Panc1 (cell line): ENCODE measurements around the gene OR10A2. TPM values are rescaled to one million over a fixed set of nuclear protein-coding genes. Genes with fewer than 3 reads are reported as not detected.

Source experiments
- ATAC-seq: fragments of 200-7000 bp; cut with Tn5 transposase; 2 replicates; pipeline ENCODE4 v1.9.1; 2020; ENCODE audit warnings: mild to moderate bottlenecking, moderate library complexity
- BruUV-seq: library from RNA; stranded (reverse); fragments of 400-500 nt; replicated peaks from 2 replicates; lab custom pipeline; 2021; lab: Mats Ljungman, UMichigan
- CTCF ChIA-PET: fragments of 300-600 bp; sonication (Branson Sonifier 250); formaldehyde crosslinking; loops from one replicate; lab custom pipeline; 2022; ENCODE audit warnings: antibody characterized with exemption; lab: Charles Lee
- POLR2A ChIA-PET: fragments of 300-600 bp; sonication (Branson Sonifier 250); formaldehyde crosslinking; loops from one replicate; lab custom pipeline; 2022; ENCODE audit warnings: antibody characterized with exemption; lab: Charles Lee
- DNase-seq: peaks from one replicate; pipeline ENCODE4 v3.0.0-alpha.2; 2010; ENCODE audit warnings: low read depth, low spot score
- H3K27ac ChIP-seq: 2 replicates; pipeline ENCODE4 v1.5.1; 2011; ENCODE audit warnings: mild to moderate bottlenecking, low read length, inconsistent platforms
- H3K27me3 ChIP-seq: fragments of 200-500 bp; sonication (Bioruptor generic); 2 replicates; pipeline ENCODE4 v1.6.0; 2014; ENCODE audit warnings: low read length, inconsistent platforms; ENCODE audit not compliant: control insufficient read depth, insufficient read depth
- H3K36me3 ChIP-seq: fragments of 200-500 bp; sonication (Bioruptor generic); 2 replicates; pipeline ENCODE4 v1.5.1; 2014; ENCODE audit warnings: inconsistent platforms, mild to moderate bottlenecking, low read length, moderate library complexity; ENCODE audit not compliant: control insufficient read depth, insufficient read depth
- H3K4me1 ChIP-seq: 2 replicates; pipeline ENCODE4 v1.5.1; 2011; ENCODE audit warnings: inconsistent platforms, mild to moderate bottlenecking, low read length, moderate library complexity; ENCODE audit not compliant: control insufficient read depth, insufficient read depth
- H3K4me3 ChIP-seq, 2 experiments: 2 replicates each; pipeline ENCODE4 v1.5.1; 2011 to 2012; ENCODE audit warnings: low read depth in 2 of 2, low read length in 2 of 2, mild to moderate bottlenecking in 2 of 2, inconsistent platforms in 1 of 2, moderate library complexity in 1 of 2
- H3K9me3 ChIP-seq: fragments of 200-500 bp; sonication (Bioruptor generic); 2 replicates; pipeline ENCODE4 v1.5.1; 2014; ENCODE audit warnings: low read depth, mild to moderate bottlenecking, inconsistent platforms, low read length, moderate library complexity; ENCODE audit not compliant: control insufficient read depth, insufficient read depth
- POLR2AphosphoS5 ChIP-seq: IDR thresholded peaks from 2 replicates; pipeline ENCODE4 v1.6.1; 2012; ENCODE audit warnings: mild to moderate bottlenecking, low read depth, low read length, moderate library complexity
- SIN3A ChIP-seq: IDR thresholded peaks from 2 replicates; pipeline ENCODE4 v1.6.1; 2012; ENCODE audit warnings: low read depth, mild to moderate bottlenecking, low read length, moderate library complexity, borderline replicate concordance; ENCODE audit not compliant: insufficient read depth
- TCF7L2 ChIP-seq: IDR thresholded peaks from 2 replicates; pipeline ENCODE4 v1.6.1; 2011; ENCODE audit warnings: mild to moderate bottlenecking, low read depth, low read length, inconsistent platforms
- in situ Hi-C: cut with HindIII; loops from 2 replicates; pipeline ENCODE4 v1.10.0; 2016; ENCODE audit warnings: low sequenced_read_pairs, low pct_unique_long_range_greater_than_20kb
- intact Hi-C: fragments of 100-400 bp; cut with micrococcal nuclease; formaldehyde crosslinking; loops from one replicate; pipeline ENCODE4 v1.10.0; 2022; ENCODE audit not compliant: unreplicated experiment
- total RNA-seq: library from RNA; stranded (reverse); gene quantifications from one replicate; pipeline ENCODE4 v1.2.1, GENCODE V29; 2021; ENCODE audit not compliant: unreplicated experiment
- TF ChIP-seq, protein P1 (sequence below), 2 experiments: IDR thresholded peaks; 2 replicates each; pipeline ENCODE4 v1.6.1; 2011 to 2012; ENCODE audit warnings: low read depth in 2 of 2, control low read depth in 1 of 2, low read length in 1 of 2, mild to moderate bottlenecking in 1 of 2, moderate library complexity in 1 of 2; ENCODE audit not compliant: insufficient read depth in 1 of 2
- TF ChIP-seq, protein P2 (sequence below): fragments of 450-650 bp; IDR thresholded peaks from 2 replicates; pipeline ENCODE4 v1.5.1; 2017; ENCODE audit warnings: mild to moderate bottlenecking

OR10A2 gene
- total RNA-seq, 1 experiment from 2014 or later: not detected

DNA sequence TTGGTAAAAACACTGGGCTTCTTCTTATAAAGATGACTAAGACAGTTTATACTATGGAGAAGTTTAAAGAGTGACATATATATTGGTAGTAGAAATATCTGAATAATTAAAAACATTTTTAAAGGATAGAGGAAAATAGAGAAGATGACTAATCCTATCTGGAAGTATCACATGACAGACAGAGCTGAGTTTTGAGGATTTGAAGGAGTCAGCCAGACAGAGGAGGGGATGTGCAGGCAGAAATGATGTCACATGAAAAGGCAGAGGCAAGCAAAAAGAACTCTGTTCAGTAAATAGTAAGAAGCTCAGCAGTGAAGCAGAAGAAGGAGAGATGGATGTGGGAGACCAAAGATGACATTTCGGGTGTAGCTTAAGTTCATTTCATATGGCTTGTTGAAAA lies 1.6 kb downstream of the OR10A2 start:
- ChIA-PET POLR2A (no interaction called here), CTCF (no interaction called here)
- intact Hi-C loops: no loop called here
- Histone ChIP-seq H3K36me3 (no peaks in the 10 kb centered on the region), H3K9me3 (no peaks in the 10 kb centered on the region), H3K27ac (no peak overlapping the region), H3K4me3 (no peak overlapping the region), H3K4me1 (no peaks in the 10 kb centered on the region), H3K27me3 (no peaks in the 10 kb centered on the region)
- BruUV-seq: no TSS peak
- in situ Hi-C loops: no loop called here
- ATAC-seq (no peak), DNase-seq (no peak)
- TF ChIP-seq TCF7L2 (no peak), SIN3A (no peak), POLR2AphosphoS5 (no peak)
- TF ChIP-seq, protein P1, sequence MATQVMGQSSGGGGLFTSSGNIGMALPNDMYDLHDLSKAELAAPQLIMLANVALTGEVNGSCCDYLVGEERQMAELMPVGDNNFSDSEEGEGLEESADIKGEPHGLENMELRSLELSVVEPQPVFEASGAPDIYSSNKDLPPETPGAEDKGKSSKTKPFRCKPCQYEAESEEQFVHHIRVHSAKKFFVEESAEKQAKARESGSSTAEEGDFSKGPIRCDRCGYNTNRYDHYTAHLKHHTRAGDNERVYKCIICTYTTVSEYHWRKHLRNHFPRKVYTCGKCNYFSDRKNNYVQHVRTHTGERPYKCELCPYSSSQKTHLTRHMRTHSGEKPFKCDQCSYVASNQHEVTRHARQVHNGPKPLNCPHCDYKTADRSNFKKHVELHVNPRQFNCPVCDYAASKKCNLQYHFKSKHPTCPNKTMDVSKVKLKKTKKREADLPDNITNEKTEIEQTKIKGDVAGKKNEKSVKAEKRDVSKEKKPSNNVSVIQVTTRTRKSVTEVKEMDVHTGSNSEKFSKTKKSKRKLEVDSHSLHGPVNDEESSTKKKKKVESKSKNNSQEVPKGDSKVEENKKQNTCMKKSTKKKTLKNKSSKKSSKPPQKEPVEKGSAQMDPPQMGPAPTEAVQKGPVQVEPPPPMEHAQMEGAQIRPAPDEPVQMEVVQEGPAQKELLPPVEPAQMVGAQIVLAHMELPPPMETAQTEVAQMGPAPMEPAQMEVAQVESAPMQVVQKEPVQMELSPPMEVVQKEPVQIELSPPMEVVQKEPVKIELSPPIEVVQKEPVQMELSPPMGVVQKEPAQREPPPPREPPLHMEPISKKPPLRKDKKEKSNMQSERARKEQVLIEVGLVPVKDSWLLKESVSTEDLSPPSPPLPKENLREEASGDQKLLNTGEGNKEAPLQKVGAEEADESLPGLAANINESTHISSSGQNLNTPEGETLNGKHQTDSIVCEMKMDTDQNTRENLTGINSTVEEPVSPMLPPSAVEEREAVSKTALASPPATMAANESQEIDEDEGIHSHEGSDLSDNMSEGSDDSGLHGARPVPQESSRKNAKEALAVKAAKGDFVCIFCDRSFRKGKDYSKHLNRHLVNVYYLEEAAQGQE (IDR thresholded peaks at IDR 0.05; ENCODE audit: insufficient read depth in 1 of 2, low read depth in 2 of 2, low read length in 1 of 2): no peak
- TF ChIP-seq, protein P2, sequence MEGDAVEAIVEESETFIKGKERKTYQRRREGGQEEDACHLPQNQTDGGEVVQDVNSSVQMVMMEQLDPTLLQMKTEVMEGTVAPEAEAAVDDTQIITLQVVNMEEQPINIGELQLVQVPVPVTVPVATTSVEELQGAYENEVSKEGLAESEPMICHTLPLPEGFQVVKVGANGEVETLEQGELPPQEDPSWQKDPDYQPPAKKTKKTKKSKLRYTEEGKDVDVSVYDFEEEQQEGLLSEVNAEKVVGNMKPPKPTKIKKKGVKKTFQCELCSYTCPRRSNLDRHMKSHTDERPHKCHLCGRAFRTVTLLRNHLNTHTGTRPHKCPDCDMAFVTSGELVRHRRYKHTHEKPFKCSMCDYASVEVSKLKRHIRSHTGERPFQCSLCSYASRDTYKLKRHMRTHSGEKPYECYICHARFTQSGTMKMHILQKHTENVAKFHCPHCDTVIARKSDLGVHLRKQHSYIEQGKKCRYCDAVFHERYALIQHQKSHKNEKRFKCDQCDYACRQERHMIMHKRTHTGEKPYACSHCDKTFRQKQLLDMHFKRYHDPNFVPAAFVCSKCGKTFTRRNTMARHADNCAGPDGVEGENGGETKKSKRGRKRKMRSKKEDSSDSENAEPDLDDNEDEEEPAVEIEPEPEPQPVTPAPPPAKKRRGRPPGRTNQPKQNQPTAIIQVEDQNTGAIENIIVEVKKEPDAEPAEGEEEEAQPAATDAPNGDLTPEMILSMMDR: no peak

DNA sequence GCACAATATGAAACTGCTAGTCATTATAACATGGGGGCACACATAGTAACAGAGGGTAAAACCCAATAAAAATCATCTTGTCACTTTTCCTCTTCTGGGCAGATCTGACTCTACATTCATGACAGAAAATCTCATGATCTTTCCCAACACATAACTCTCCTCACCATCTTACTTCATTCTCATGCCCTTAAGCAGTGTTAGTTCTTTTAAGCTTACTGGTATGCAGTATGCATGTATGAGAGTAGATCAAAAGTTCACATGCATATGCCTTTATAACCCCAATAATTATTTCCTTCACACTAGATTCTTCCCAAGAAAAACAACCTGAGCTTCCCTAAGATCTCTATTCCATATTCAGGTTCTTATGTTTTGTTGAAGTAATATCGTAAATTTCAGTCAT lies 8.4 kb downstream of the OR10A2 start:
- Histone ChIP-seq H3K9me3 (no peaks in the 10 kb centered on the region), H3K4me1 (no peaks in the 10 kb centered on the region), H3K4me3 (no peak overlapping the region), H3K36me3 (no peaks in the 10 kb centered on the region), H3K27me3 (no peaks in the 10 kb centered on the region), H3K27ac (no peak overlapping the region)
- DNase-seq: no peak
- POLR2A ChIA-PET: no interaction called here
- intact Hi-C loops: no loop called here
- no TSS peak for BruUV-seq
- ATAC-seq: no peak
- TF ChIP-seq TCF7L2: no peak
- TF ChIP-seq, protein P1 (IDR thresholded peaks at IDR 0.05; ENCODE audit: insufficient read depth in 1 of 2, low read depth in 2 of 2, low read length in 1 of 2): no peak
- no peak for TF ChIP-seq POLR2AphosphoS5
- TF ChIP-seq SIN3A: no peak
- TF ChIP-seq, protein P2: no peak
- CTCF ChIA-PET: no interaction called here
- in situ Hi-C loops: no loop called here
